Measurements from ENCODE around the gene WRAP73. TPM values are rescaled to one million over a fixed set of nuclear protein-coding genes. Genes with fewer than 3 reads are reported as not detected.

The WRAP73 gene
- total RNA-seq, 1 experiment from 2014 or later: 51.4 TPM

DNA sequence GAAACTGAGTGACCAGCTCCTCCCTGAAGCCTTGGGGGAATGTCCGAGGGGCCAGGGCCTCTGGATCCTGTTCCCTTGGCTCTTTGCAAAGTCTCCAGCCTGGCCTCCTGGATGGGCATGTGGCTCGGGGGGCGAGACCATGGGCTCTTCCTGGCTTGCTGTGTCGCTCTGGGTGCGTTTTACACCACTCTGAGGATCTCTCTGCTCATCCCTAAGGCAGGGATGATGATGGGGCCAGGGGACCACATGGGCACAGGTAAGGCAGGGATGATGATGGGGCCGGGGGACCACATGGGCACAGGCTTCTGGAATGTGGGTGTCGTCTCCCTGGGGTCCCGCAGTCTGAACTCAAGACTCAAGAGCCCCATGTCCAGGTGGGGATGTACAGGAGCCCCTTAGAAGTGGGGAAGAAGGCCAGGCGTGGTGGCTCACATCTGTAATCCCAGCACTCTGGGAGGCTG is 20.1 kb upstream of the WRAP73 start:
- RAD21 ChIA-PET (ENCODE audit: low non-redundant PET in 1 of 2, low total read pairs in 2 of 2, uncharacterized antibody in 2 of 2, unreplicated experiment in 2 of 2): no interaction called here
- H3K9ac ChIP-seq (ENCODE audit: low read length): no peak overlapping the region
- no peaks in the 10 kb centered on the region for H3K9me3 ChIP-seq (ENCODE audit: control insufficient read depth in 1 of 2, insufficient read depth in 1 of 2, low read depth in 1 of 2, low read length in 2 of 2)
- peak overlapping the region; percentile 21; the same call in 1 of the 2 replicates for H3K4me2 ChIP-seq (ENCODE audit: low read length)
- H2AFZ ChIP-seq (ENCODE audit: low read depth, low read length, poor library complexity, severe bottlenecking): no peak overlapping the region
- H3K36me3 ChIP-seq (ENCODE audit: control insufficient read depth in 1 of 2, insufficient read depth in 2 of 2, low read length in 2 of 2): no peaks in the 10 kb centered on the region
- H3K9me2 ChIP-seq (ENCODE audit: insufficient read depth): no peaks in the 10 kb centered on the region
- ATAC-seq: no peak
- no peaks in the 10 kb centered on the region for H3K27me3 ChIP-seq (ENCODE audit: insufficient read depth, low read length)
- no peaks in the 10 kb centered on the region for H4K20me1 ChIP-seq (ENCODE audit: insufficient read depth)
- BruUV-seq (replicated peaks): no TSS peak
- TF ChIP-seq EZH2phosphoT487 (IDR thresholded peaks at IDR 0.05; ENCODE audit: borderline replicate concordance) (no peak), CBX3 (IDR thresholded peaks at IDR 0.05; ENCODE audit: low read depth) (no peak), YY1 (IDR thresholded peaks at IDR 0.05; ENCODE audit: extremely low read depth, insufficient replicate concordance, low read depth, low read length) (no peak), RAD21 (IDR thresholded peaks at IDR 0.05; ENCODE audit: low read depth) (no peak), ELF1 (IDR thresholded peaks at IDR 0.05; ENCODE audit: borderline replicate concordance, low read depth) (no peak), FOSL1 (IDR thresholded peaks at IDR 0.05; ENCODE audit: low read depth) (no peak), EGR1 (IDR thresholded peaks at IDR 0.05; ENCODE audit: low read depth) (no peak), SIN3A (IDR thresholded peaks at IDR 0.05; ENCODE audit: low read depth) (no peak), ZNF274 (IDR thresholded peaks at IDR 0.05; ENCODE audit: low read depth, low read length) (no peak)
- TF ChIP-seq, protein P1, sequence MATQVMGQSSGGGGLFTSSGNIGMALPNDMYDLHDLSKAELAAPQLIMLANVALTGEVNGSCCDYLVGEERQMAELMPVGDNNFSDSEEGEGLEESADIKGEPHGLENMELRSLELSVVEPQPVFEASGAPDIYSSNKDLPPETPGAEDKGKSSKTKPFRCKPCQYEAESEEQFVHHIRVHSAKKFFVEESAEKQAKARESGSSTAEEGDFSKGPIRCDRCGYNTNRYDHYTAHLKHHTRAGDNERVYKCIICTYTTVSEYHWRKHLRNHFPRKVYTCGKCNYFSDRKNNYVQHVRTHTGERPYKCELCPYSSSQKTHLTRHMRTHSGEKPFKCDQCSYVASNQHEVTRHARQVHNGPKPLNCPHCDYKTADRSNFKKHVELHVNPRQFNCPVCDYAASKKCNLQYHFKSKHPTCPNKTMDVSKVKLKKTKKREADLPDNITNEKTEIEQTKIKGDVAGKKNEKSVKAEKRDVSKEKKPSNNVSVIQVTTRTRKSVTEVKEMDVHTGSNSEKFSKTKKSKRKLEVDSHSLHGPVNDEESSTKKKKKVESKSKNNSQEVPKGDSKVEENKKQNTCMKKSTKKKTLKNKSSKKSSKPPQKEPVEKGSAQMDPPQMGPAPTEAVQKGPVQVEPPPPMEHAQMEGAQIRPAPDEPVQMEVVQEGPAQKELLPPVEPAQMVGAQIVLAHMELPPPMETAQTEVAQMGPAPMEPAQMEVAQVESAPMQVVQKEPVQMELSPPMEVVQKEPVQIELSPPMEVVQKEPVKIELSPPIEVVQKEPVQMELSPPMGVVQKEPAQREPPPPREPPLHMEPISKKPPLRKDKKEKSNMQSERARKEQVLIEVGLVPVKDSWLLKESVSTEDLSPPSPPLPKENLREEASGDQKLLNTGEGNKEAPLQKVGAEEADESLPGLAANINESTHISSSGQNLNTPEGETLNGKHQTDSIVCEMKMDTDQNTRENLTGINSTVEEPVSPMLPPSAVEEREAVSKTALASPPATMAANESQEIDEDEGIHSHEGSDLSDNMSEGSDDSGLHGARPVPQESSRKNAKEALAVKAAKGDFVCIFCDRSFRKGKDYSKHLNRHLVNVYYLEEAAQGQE (IDR thresholded peaks at IDR 0.05; ENCODE audit: low read depth): no peak
- TF ChIP-seq, protein P2, sequence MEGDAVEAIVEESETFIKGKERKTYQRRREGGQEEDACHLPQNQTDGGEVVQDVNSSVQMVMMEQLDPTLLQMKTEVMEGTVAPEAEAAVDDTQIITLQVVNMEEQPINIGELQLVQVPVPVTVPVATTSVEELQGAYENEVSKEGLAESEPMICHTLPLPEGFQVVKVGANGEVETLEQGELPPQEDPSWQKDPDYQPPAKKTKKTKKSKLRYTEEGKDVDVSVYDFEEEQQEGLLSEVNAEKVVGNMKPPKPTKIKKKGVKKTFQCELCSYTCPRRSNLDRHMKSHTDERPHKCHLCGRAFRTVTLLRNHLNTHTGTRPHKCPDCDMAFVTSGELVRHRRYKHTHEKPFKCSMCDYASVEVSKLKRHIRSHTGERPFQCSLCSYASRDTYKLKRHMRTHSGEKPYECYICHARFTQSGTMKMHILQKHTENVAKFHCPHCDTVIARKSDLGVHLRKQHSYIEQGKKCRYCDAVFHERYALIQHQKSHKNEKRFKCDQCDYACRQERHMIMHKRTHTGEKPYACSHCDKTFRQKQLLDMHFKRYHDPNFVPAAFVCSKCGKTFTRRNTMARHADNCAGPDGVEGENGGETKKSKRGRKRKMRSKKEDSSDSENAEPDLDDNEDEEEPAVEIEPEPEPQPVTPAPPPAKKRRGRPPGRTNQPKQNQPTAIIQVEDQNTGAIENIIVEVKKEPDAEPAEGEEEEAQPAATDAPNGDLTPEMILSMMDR (IDR thresholded peaks at IDR 0.05 in 2 of 3, conservative IDR thresholded peaks at IDR 0.05 in 1 of 3; ENCODE audit: borderline replicate concordance in 1 of 3, insufficient read depth in 1 of 3, low read depth in 2 of 3, low read length in 2 of 3): no peak
- TF ChIP-seq, protein P3, sequence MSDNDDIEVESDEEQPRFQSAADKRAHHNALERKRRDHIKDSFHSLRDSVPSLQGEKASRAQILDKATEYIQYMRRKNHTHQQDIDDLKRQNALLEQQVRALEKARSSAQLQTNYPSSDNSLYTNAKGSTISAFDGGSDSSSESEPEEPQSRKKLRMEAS (IDR thresholded peaks at IDR 0.05): no peak
- no peak for DNase-seq (ENCODE audit: low read depth, low spot score)
- no peak overlapping the region for H3K27ac ChIP-seq (ENCODE audit: low read depth, low read length)
- intact Hi-C loops (cut with micrococcal nuclease): loop anchor here (5.0 kb wide), 1 partner anchor 232 kb away; the partner anchor contains the start of gene C1orf174
- H3K79me2 ChIP-seq (ENCODE audit: insufficient read depth, low read length): peaks cover 53% of the 10 kb centered on the region; the same call in 1 of the 2 replicates
- H3K4me3 ChIP-seq (replicated peaks in 1 of 2; ENCODE audit: low read depth in 1 of 2, low read length in 2 of 2): no peak overlapping the region
- POLR2A ChIA-PET: no interaction called here
- H3K4me1 ChIP-seq (ENCODE audit: control insufficient read depth in 1 of 2, insufficient read depth in 2 of 2, low read length in 2 of 2): peaks cover 35 to 67% of the 10 kb centered on the region in 2 experiments
- CTCF ChIA-PET: no interaction called here
